ENCODE data around the gene CHAC1. TPM values are rescaled to one million over a fixed set of nuclear protein-coding genes. Genes with fewer than 3 reads are reported as not detected.

CHAC1 gene
- polyA plus RNA-seq, 3 donors from 2014 or later, result 0.77 TPM; not detected in 2

DNA sequence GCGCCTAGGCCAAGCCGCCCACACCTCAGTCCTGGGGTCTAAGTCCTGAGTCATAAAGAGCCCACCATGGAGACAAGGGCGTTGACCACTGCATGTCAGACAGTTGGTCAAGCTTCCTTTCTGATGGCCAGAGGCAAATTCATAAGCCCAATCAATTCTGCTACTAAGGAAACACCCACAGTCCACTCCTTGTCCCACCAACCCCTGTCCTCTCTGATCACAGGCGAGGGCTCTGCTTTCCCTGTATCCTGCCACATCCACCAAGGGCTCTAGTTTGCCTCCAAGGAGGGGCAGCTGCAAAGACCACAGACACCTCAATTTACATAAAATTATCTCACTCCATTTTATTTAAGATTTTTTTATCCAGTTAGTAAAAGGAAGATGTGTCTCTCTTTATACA, 25.3 kb downstream of the CHAC1 start:
- DNase-seq, result no peak
- Mint-ChIP-seq H3K4me1 (no peaks in the 10 kb centered on the region), H3K27me3 (ENCODE audit: low read depth in 3 of 3) (peaks cover 0 to 4% (median 3%) of the 10 kb centered on the region in 3 donors), H3K9me3 (peaks cover 0 to 2% (median 0%) of the 10 kb centered on the region in 6 donors), H3K27ac (no peak overlapping the region), H3K4me3 (no peak overlapping the region), H3K36me3 (peaks cover 29 to 61% (median 54%) of the 10 kb centered on the region in 3 donors)

DNA sequence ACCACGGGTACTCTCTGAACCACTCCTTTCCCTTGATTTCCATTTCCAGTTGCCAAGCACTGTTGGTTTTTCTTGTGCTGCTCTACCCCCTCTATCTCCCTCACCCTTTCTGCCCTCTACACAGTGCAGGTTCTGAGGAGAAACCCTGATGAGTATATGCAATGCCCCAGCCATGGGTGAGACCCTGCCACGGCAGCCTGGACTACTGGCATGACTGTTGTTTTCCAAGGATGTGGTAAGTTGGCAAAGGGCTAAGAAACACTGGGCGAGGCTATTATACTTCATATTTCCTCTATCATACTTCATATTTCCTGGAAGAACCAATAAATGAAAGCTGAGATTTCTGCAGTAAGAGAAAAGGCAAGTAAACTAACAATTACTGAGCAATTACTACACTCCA, 27.9 kb downstream of the CHAC1 start:
- H3K27me3 Mint-ChIP-seq (ENCODE audit: low read depth in 3 of 3), result peaks cover 0 to 3% (median 3%) of the 10 kb centered on the region in 3 donors
- H3K4me1 Mint-ChIP-seq, result no peaks in the 10 kb centered on the region
- peaks cover 35 to 77% (median 61%) of the 10 kb centered on the region in 3 donors for H3K36me3 Mint-ChIP-seq
- DNase-seq, result no peak
- peak overlapping the region in 2 of 6 donors; percentile 2 to 10 for H3K27ac Mint-ChIP-seq
- peaks cover 0 to 2% (median 0%) of the 10 kb centered on the region in 6 donors for H3K9me3 Mint-ChIP-seq
- H3K4me3 Mint-ChIP-seq, result no peak overlapping the region

DNA sequence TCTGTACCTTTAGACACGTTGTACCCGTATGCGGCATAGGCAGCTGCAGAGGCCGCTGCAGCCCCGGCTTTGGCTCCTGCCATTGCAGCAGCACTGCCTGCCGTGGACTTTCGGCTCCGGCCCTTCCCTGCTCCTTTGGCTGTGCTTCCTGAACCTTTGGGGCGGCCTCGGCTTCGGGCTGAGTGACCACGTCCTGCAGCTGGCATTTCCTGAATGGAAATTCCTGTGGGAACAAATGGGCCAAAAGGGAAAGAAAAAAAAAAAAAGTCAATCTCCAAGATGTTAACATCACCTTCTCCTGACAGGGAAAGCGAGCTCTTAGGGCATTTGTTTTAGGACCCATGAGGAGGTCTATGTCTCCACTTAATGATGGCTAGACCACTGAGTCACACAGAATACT, 29.6 kb downstream of the CHAC1 start:
- Mint-ChIP-seq H3K4me1 (no peaks in the 10 kb centered on the region), H3K9me3 (peaks cover 0 to 2% (median 0%) of the 10 kb centered on the region in 6 donors), H3K36me3 (peaks cover 41 to 75% (median 55%) of the 10 kb centered on the region in 3 donors), H3K27me3 (ENCODE audit: low read depth in 3 of 3) (peaks cover 0 to 3% (median 3%) of the 10 kb centered on the region in 3 donors), H3K4me3 (no peak overlapping the region), H3K27ac (no peak overlapping the region)
- DNase-seq, result no peak

- no peak for DNase-seq
- Mint-ChIP-seq H3K4me1 (no peaks in the 10 kb centered on the region), H3K36me3 (peaks cover 39 to 67% (median 49%) of the 10 kb centered on the region in 3 donors), H3K27me3 (ENCODE audit: low read depth in 3 of 3) (peaks cover 0 to 3% (median 2%) of the 10 kb centered on the region in 3 donors), H3K27ac (peak overlapping the region in 1 of 6 donors; percentile 69), H3K4me3 (no peak overlapping the region), H3K9me3 (peaks cover 0 to under 1% (median 0%) of the 10 kb centered on the region in 6 donors)
These were observed 31.1 kb downstream of the CHAC1 start for GRCh38 chr15:40984406-40984805.

DNA sequence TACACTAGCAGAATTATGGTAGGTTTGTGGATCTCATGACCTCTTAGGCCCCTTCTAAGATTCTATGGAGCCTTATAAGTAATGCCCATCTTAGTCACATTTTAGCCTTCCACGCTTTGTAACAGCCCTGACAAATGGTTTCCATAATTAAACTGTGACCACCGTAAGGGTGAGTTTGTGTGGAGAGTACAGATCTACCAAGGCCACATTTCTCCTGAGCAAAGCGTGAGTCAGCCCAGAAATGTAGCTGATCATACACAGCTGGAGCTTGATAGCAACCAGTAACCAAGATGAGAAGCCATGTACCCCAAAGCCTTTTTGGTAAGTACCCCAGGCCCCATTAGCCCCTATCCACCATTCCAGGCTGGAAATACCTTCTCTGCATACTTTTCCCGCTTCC, 31.7 kb downstream of the CHAC1 start:
- DNase-seq, result no peak
- Mint-ChIP-seq H3K9me3 (no peaks in the 10 kb centered on the region), H3K27me3 (ENCODE audit: low read depth in 3 of 3) (peaks cover 0 to 3% (median 2%) of the 10 kb centered on the region in 3 donors), H3K27ac (peak overlapping the region in 1 of 6 donors; percentile 28), H3K4me1 (no peaks in the 10 kb centered on the region), H3K36me3 (peaks cover 42 to 65% (median 43%) of the 10 kb centered on the region in 3 donors), H3K4me3 (no peak overlapping the region)

GRCh38 chr15:40985541-40986330, 32.5 kb downstream of the CHAC1 start:
- DNase-seq, result no peak
- peak overlapping the region in 1 of 6 donors; percentile 28 for H3K27ac Mint-ChIP-seq
- no peaks in the 10 kb centered on the region for H3K9me3 Mint-ChIP-seq
- H3K27me3 Mint-ChIP-seq (ENCODE audit: low read depth in 3 of 3), result peaks cover 0 to 3% (median 2%) of the 10 kb centered on the region in 3 donors
- H3K36me3 Mint-ChIP-seq, result peaks cover 35 to 65% (median 38%) of the 10 kb centered on the region in 3 donors
- H3K4me3 Mint-ChIP-seq, result no peak overlapping the region
- no peaks in the 10 kb centered on the region for H3K4me1 Mint-ChIP-seq

- no peak overlapping the region for H3K4me3 Mint-ChIP-seq
These were observed 33.5 kb downstream of the CHAC1 start for GRCh38 chr15:40986820-40987219.

GRCh38 chr15:40988156-40988555, 34.9 kb downstream of the CHAC1 start:
- no peaks in the 10 kb centered on the region for H3K4me1 Mint-ChIP-seq
- DNase-seq, result no peak
- H3K4me3 Mint-ChIP-seq, result no peak overlapping the region
- H3K36me3 Mint-ChIP-seq, result peaks cover 25 to 51% (median 27%) of the 10 kb centered on the region in 3 donors
- H3K9me3 Mint-ChIP-seq, result no peaks in the 10 kb centered on the region
- no peak overlapping the region for H3K27ac Mint-ChIP-seq
- H3K27me3 Mint-ChIP-seq (ENCODE audit: low read depth in 3 of 3), result no peaks in the 10 kb centered on the region

More at GRCh38 chr15:40986820-40987219, 33.5 kb downstream of the CHAC1 start:
- Mint-ChIP-seq H3K36me3 (peaks cover 32 to 61% (median 33%) of the 10 kb centered on the region in 3 donors), H3K27ac (peak overlapping the region in 2 of 6 donors; percentile 49 to 60), H3K9me3 (no peaks in the 10 kb centered on the region), H3K4me1 (no peaks in the 10 kb centered on the region), H3K27me3 (ENCODE audit: low read depth in 3 of 3) (peaks cover 0 to 1% (median 0%) of the 10 kb centered on the region in 3 donors)
- no peak for DNase-seq

- no peaks in the 10 kb centered on the region for H3K9me3 Mint-ChIP-seq
These were observed 36.8 kb downstream of the CHAC1 start for GRCh38 chr15:40990080-40990479.

GRCh38 chr15:40990789-40991188, 37.5 kb downstream of the CHAC1 start:
- H3K4me1 Mint-ChIP-seq, result peaks cover 0 to 7% of the 10 kb centered on the region in 2 donors
- no peak overlapping the region for H3K4me3 Mint-ChIP-seq

More at GRCh38 chr15:40990080-40990479, 36.8 kb downstream of the CHAC1 start:
- Mint-ChIP-seq H3K27ac (peak overlapping the region in 1 of 6 donors; percentile 32), H3K4me3 (no peak overlapping the region), H3K36me3 (peaks cover 23 to 41% (median 24%) of the 10 kb centered on the region in 3 donors), H3K27me3 (ENCODE audit: low read depth in 3 of 3) (no peaks in the 10 kb centered on the region), H3K4me1 (no peaks in the 10 kb centered on the region)
- no peak for DNase-seq

GRCh38 chr15:40991355-40991754, 38.1 kb downstream of the CHAC1 start:
- Mint-ChIP-seq H3K27me3 (ENCODE audit: low read depth in 3 of 3) (no peaks in the 10 kb centered on the region), H3K27ac (peak overlapping the region in 2 of 6 donors; percentile 26 to 30), H3K9me3 (no peaks in the 10 kb centered on the region), H3K4me1 (peaks cover 0 to 7% of the 10 kb centered on the region in 2 donors), H3K36me3 (peaks cover 30 to 41% (median 30%) of the 10 kb centered on the region in 3 donors), H3K4me3 (no peak overlapping the region)
- no peak for DNase-seq

More at GRCh38 chr15:40990789-40991188, 37.5 kb downstream of the CHAC1 start:
- no peaks in the 10 kb centered on the region for H3K9me3 Mint-ChIP-seq
- peaks cover 27 to 42% (median 27%) of the 10 kb centered on the region in 3 donors for H3K36me3 Mint-ChIP-seq
- H3K27ac Mint-ChIP-seq, result peak overlapping the region in 1 of 6 donors; percentile 32
- no peak for DNase-seq
- no peaks in the 10 kb centered on the region for H3K27me3 Mint-ChIP-seq (ENCODE audit: low read depth in 3 of 3)

DNA sequence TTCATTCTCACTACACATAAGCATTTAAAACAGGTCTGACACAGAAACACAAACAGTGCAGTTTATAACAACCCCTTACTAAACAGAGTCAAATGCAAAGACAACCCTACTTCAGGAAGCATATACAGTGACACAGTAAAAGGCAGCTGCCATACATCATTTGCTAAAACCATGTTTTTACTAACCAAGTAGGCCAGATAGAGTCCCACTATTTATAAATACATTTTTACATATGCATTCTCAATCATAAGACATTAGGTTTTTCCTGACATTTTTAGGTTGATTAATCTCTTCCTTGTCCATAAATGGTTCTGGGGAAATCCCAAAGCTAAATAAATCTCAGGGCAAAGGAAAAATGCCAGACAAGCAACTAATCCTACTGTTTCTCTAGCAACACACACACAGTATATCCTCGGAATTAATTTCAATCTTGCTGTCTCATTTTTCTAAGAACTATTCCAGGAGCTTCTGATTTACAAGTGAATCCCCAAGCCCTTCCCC, 39.0 kb downstream of the CHAC1 start:
- H3K27me3 Mint-ChIP-seq (ENCODE audit: low read depth in 3 of 3), result no peaks in the 10 kb centered on the region
- peaks cover 0 to 7% of the 10 kb centered on the region in 2 donors for H3K4me1 Mint-ChIP-seq
- peaks cover 24 to 43% (median 26%) of the 10 kb centered on the region in 3 donors for H3K36me3 Mint-ChIP-seq
- no peaks in the 10 kb centered on the region for H3K9me3 Mint-ChIP-seq
- peak overlapping the region in 1 of 6 donors; percentile 30 for H3K27ac Mint-ChIP-seq
- no peak overlapping the region for H3K4me3 Mint-ChIP-seq
- no peak for DNase-seq

GRCh38 chr15:40992825-40993224, 39.6 kb downstream of the CHAC1 start:
- no peak for DNase-seq
- Mint-ChIP-seq H3K27me3 (ENCODE audit: low read depth in 3 of 3) (no peaks in the 10 kb centered on the region), H3K4me3 (no peak overlapping the region), H3K36me3 (peaks cover 23 to 43% (median 27%) of the 10 kb centered on the region in 3 donors), H3K9me3 (no peaks in the 10 kb centered on the region), H3K27ac (peak overlapping the region in 2 of 6 donors; percentile 30 to 49), H3K4me1 (peaks cover 0 to 7% of the 10 kb centered on the region in 2 donors)

DNA sequence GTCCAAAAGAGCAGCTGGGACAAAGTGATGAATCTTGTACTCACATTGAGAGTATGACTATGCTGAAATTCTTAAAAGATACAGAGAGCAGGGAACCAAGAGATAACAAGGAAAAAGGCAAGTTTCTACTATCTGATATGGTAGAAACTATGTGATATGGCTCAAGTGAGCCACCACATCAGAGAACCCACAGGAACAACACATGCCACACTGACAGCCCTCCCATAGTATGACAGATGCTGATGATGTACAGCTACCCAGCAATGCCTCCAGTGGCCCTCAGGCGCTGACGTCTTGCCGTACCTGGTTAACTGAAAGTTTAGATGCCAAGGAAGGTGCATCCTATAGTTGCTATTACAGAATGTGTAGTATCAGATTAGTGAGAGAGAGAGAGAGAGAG, 42.4 kb downstream of the CHAC1 start:
- peaks cover 18 to 40% (median 27%) of the 10 kb centered on the region in 3 donors for H3K36me3 Mint-ChIP-seq
- no peak overlapping the region for H3K4me3 Mint-ChIP-seq
- no peaks in the 10 kb centered on the region for H3K27me3 Mint-ChIP-seq (ENCODE audit: low read depth in 3 of 3)
- no peak overlapping the region for H3K27ac Mint-ChIP-seq
- H3K9me3 Mint-ChIP-seq, result no peaks in the 10 kb centered on the region
- peaks cover 0 to 7% of the 10 kb centered on the region in 2 donors for H3K4me1 Mint-ChIP-seq
- peak in 1 of 3 donors; percentile 2 for DNase-seq
